ENCODE measurements around the gene ACER1.
A peak's percentile ranks its signal among the peaks of the same experiment; 100 is the strongest.
"Not testable (repeated sequence)": the region's sequence is repeated elsewhere in the genome, so short reads cannot be mapped to it uniquely, and the experiment has no call there.

The ACER1 gene

GRCh38 chr19:6319376-6319775 lies 14.0 kb downstream of the ACER1 start:
- no peak for DNase-seq (ENCODE audit: low read depth)
- TF ChIP-seq CTCF (IDR thresholded peaks at IDR 0.05; ENCODE audit: insufficient read depth, low read depth, low read length, missing control alignments), result no peak
- no peak overlapping the region for H3K4me3 ChIP-seq (ENCODE audit: low read length)

- TF ChIP-seq CTCF (IDR thresholded peaks at IDR 0.05; ENCODE audit: insufficient read depth, low read depth, low read length, missing control alignments), result no peak
- no peak overlapping the region for H3K4me3 ChIP-seq (ENCODE audit: low read length)
- DNase-seq (ENCODE audit: low read depth), result peak; percentile 38
Observed at GRCh38 chr19:6318772-6319171, 14.6 kb downstream of the ACER1 start.

- not testable (repeated sequence) for DNase-seq (ENCODE audit: low read depth); H3K4me3 ChIP-seq (ENCODE audit: low read length)
Observed at GRCh38 chr19:6315646-6316045, 17.8 kb downstream of the ACER1 start.

GRCh38 chr19:6313398-6313969 lies 19.9 kb downstream of the ACER1 start:
- no peak overlapping the region for H3K4me3 ChIP-seq (ENCODE audit: low read length)
- no peak for DNase-seq (ENCODE audit: low read depth)
- TF ChIP-seq CTCF (IDR thresholded peaks at IDR 0.05; ENCODE audit: insufficient read depth, low read depth, low read length, missing control alignments), result no peak

GRCh38 chr19:6312018-6312417 lies 21.4 kb downstream of the ACER1 start:
- TF ChIP-seq CTCF (IDR thresholded peaks at IDR 0.05; ENCODE audit: insufficient read depth, low read depth, low read length, missing control alignments), result no peak
- no peak for DNase-seq (ENCODE audit: low read depth)
- H3K4me3 ChIP-seq (ENCODE audit: low read length), result no peak overlapping the region

GRCh38 chr19:6298413-6298812 lies 35.0 kb downstream of the ACER1 start:
- no peak for DNase-seq (ENCODE audit: low read depth)
- H3K4me3 ChIP-seq (ENCODE audit: low read length), result no peak overlapping the region
- no peak for TF ChIP-seq CTCF (IDR thresholded peaks at IDR 0.05; ENCODE audit: insufficient read depth, low read depth, low read length, missing control alignments)

- TF ChIP-seq CTCF (IDR thresholded peaks at IDR 0.05; ENCODE audit: insufficient read depth, low read depth, low read length, missing control alignments), result no peak
- DNase-seq (ENCODE audit: low read depth), result no peak
- no peak overlapping the region for H3K4me3 ChIP-seq (ENCODE audit: low read length)
Observed at GRCh38 chr19:6297202-6297601, 36.2 kb downstream of the ACER1 start.
